OCI-LY3 (cell line): ENCODE results near the gene ARHGAP24.

Source experiments
- H2AFZ ChIP-seq: fragments of 200-600, 300-600 bp; shearing (Covaris generic); 2 replicates; pipeline ENCODE4 v1.6.0; 2014; ENCODE audit warnings: antibody characterized with exemption, low read depth, low read length
- H3K27ac ChIP-seq: fragments of 200-600, 300-600 bp; sonication (generic); 2 replicates; pipeline ENCODE4 v1.5.1; 2014; ENCODE audit warnings: mild to moderate bottlenecking, low read length, moderate library complexity, mixed read lengths
- H3K27me3 ChIP-seq: fragments of 200-600, 300-600 bp; sonication (generic); 2 replicates; pipeline ENCODE4 v1.6.1; 2014; ENCODE audit warnings: low read depth, low read length, mixed read lengths
- H3K36me3 ChIP-seq: fragments of 200-600, 300-600 bp; sonication (generic); replicated peaks from 2 replicates; pipeline ENCODE3; 2014; ENCODE audit warnings: low read depth, low read length, mixed read lengths
- H3K4me1 ChIP-seq: fragments of 300-600, 200-600 bp; sonication (generic); 2 replicates; pipeline ENCODE4 v1.6.1; 2014; ENCODE audit warnings: low read length, mixed read lengths
- H3K4me2 ChIP-seq: fragments of 200-600, 300-600 bp; sonication (generic); 2 replicates; pipeline ENCODE4 v1.6.1; 2014; ENCODE audit warnings: low read length, mixed read lengths
- H3K4me3 ChIP-seq: fragments of 300-600, 200-600 bp; sonication (generic); 2 replicates; pipeline ENCODE4 v1.5.1; 2014; ENCODE audit warnings: antibody characterized with exemption, mild to moderate bottlenecking, low read length, moderate library complexity
- H3K79me2 ChIP-seq: fragments of 300-600, 200-600 bp; shearing (Covaris generic); 2 replicates; pipeline ENCODE4 v1.6.1; 2014; ENCODE audit warnings: mild to moderate bottlenecking, low read length, mixed read lengths
- H3K9ac ChIP-seq: fragments of 300-600, 200-600 bp; shearing (Covaris generic); 2 replicates; pipeline ENCODE4 v1.6.0; 2014; ENCODE audit warnings: mild to moderate bottlenecking, low read length, moderate library complexity
- H3K9me3 ChIP-seq: fragments of 200-600, 300-600 bp; shearing (Covaris generic); 2 replicates; pipeline ENCODE4 v1.6.1; 2014; ENCODE audit warnings: low read length, mixed read lengths; ENCODE audit not compliant: insufficient read depth
- H4K20me1 ChIP-seq: fragments of 200-600, 300-600 bp; sonication (generic); 2 replicates; pipeline ENCODE4 v1.6.1; 2016; ENCODE audit warnings: low read length, mixed read lengths; ENCODE audit not compliant: insufficient read depth
- EZH2phosphoT487 ChIP-seq: fragments of 200-600 bp; shearing (Covaris generic); IDR thresholded peaks from 2 replicates; pipeline ENCODE4 v1.6.1; 2018; ENCODE audit warnings: antibody characterized with exemption, mixed run types, low read depth
- TF ChIP-seq, protein P1 (sequence below): fragments of 200-600, 300-600 bp; sonication (generic); IDR thresholded peaks from 2 replicates; pipeline ENCODE4 v1.5.1; 2014; ENCODE audit warnings: antibody characterized with exemption, low read length, low read depth

Gene ARHGAP24

DNA sequence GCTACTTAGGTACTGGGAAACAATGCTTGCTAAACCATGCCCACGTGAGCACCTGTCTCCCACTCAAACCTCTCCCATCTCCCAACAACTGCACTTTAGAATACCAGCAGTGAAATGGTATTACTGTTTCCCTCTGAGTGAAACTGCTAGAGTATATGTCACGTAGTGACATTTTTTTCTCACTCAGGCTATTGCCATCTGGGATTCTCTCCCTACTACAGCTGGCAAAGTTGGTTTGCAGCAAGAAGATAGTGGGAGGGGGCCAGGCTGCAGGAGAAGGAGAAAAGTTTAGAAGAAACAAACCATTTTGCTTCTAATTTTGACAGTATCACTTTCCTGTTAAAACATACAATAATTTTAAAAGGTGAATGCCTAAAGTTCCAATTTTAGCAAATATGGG is 526.6 kb downstream of the ARHGAP24 start:
- no peaks in the 10 kb centered on the region for H4K20me1 ChIP-seq
- H3K79me2 ChIP-seq: no peaks in the 10 kb centered on the region
- no peak overlapping the region for H2AFZ ChIP-seq
- no peak overlapping the region for H3K4me2 ChIP-seq
- H3K27ac ChIP-seq: no peak overlapping the region
- H3K36me3 ChIP-seq: peaks cover 7% of the 10 kb centered on the region
- no peak overlapping the region for H3K4me3 ChIP-seq
- no peaks in the 10 kb centered on the region for H3K4me1 ChIP-seq
- H3K9me3 ChIP-seq: no peaks in the 10 kb centered on the region
- no peaks in the 10 kb centered on the region for H3K27me3 ChIP-seq
- H3K9ac ChIP-seq: no peak overlapping the region
- TF ChIP-seq, protein P1, sequence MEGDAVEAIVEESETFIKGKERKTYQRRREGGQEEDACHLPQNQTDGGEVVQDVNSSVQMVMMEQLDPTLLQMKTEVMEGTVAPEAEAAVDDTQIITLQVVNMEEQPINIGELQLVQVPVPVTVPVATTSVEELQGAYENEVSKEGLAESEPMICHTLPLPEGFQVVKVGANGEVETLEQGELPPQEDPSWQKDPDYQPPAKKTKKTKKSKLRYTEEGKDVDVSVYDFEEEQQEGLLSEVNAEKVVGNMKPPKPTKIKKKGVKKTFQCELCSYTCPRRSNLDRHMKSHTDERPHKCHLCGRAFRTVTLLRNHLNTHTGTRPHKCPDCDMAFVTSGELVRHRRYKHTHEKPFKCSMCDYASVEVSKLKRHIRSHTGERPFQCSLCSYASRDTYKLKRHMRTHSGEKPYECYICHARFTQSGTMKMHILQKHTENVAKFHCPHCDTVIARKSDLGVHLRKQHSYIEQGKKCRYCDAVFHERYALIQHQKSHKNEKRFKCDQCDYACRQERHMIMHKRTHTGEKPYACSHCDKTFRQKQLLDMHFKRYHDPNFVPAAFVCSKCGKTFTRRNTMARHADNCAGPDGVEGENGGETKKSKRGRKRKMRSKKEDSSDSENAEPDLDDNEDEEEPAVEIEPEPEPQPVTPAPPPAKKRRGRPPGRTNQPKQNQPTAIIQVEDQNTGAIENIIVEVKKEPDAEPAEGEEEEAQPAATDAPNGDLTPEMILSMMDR: no peak
- TF ChIP-seq EZH2phosphoT487: no peak

DNA sequence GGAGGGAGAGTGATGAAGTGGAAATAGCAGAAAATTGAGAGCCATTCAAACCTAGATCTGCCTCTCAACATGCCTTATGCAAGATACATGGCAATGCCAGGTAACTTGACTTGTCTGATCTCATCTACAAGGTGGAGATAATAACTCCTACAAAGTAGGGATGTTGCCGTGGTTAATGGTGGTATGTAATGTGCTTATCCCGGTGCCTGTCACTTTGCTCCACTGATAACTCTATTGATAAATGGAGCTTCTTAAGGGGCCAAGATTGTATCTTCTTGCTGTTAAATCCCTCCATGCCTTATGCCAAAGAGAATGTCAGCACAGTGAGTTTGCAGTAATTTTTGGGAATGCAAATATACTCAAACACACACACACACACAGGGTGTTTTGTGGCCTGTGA is 529.1 kb downstream of the ARHGAP24 start:
- H3K36me3 ChIP-seq: peaks cover 7% of the 10 kb centered on the region
- TF ChIP-seq EZH2phosphoT487: no peak
- TF ChIP-seq, protein P1: no peak
- no peak overlapping the region for H3K4me3 ChIP-seq
- no peak overlapping the region for H3K9ac ChIP-seq
- no peak overlapping the region for H2AFZ ChIP-seq
- no peak overlapping the region for H3K4me2 ChIP-seq
- no peaks in the 10 kb centered on the region for H3K9me3 ChIP-seq
- no peaks in the 10 kb centered on the region for H3K27me3 ChIP-seq
- H3K27ac ChIP-seq: no peak overlapping the region
- no peaks in the 10 kb centered on the region for H3K79me2 ChIP-seq
- no peaks in the 10 kb centered on the region for H4K20me1 ChIP-seq
- no peaks in the 10 kb centered on the region for H3K4me1 ChIP-seq

DNA sequence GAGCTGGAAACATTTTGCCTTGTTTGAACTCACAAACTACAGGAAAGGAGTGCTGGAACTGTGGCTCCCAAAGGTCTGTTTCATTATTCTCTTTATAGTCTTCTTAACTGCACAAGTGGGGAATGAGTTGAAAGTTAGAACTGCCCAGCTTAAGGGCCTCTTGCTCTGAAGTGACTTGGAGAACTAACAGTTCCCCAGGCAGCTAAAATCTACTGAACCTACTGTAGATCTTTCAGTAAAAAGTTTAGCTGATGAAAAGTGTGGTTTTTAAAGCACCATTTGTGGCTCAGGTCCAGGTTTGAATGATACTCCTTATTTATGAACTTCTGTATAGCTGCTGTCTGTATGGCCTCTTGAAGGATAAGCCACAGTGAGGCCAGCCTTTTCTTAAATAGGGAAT is 531.1 kb downstream of the ARHGAP24 start:
- Histone ChIP-seq H4K20me1 (no peaks in the 10 kb centered on the region), H3K4me3 (no peak overlapping the region), H3K27me3 (no peaks in the 10 kb centered on the region), H3K4me2 (no peak overlapping the region), H2AFZ (no peak overlapping the region), H3K4me1 (no peaks in the 10 kb centered on the region), H3K9me3 (no peaks in the 10 kb centered on the region), H3K27ac (no peak overlapping the region), H3K9ac (no peak overlapping the region), H3K79me2 (no peaks in the 10 kb centered on the region), H3K36me3 (peaks cover 4% of the 10 kb centered on the region)
- TF ChIP-seq, protein P1: no peak
- TF ChIP-seq EZH2phosphoT487: no peak

DNA sequence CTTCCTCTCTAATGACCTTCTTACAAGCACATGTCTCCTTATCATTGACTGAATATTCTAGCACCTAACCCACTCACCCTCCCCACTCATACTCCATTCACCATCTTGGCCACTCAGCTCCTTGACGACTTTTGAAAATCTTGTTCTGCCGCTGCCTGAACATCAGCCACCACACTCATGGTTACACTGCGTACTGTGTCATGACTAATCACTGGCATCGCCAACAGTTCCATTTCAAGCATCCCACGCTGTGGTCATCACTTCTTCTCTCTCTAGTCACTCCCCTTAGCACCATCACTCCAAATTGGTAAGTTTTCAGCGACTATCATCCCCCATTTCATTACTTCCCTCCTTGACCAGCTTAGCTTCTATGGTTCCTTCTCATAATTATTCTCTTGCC is 532.1 kb downstream of the ARHGAP24 start:
- H3K9ac ChIP-seq: no peak overlapping the region
- no peaks in the 10 kb centered on the region for H4K20me1 ChIP-seq
- H3K27me3 ChIP-seq: no peaks in the 10 kb centered on the region
- no peaks in the 10 kb centered on the region for H3K9me3 ChIP-seq
- H3K27ac ChIP-seq: no peak overlapping the region
- H3K79me2 ChIP-seq: no peaks in the 10 kb centered on the region
- no peak overlapping the region for H3K4me3 ChIP-seq
- H3K36me3 ChIP-seq: peaks cover 4% of the 10 kb centered on the region
- no peak overlapping the region for H3K4me2 ChIP-seq
- H3K4me1 ChIP-seq: no peaks in the 10 kb centered on the region
- TF ChIP-seq, protein P1: no peak
- no peak for TF ChIP-seq EZH2phosphoT487
- no peak overlapping the region for H2AFZ ChIP-seq
